ENCODE measurements around the gene SYNJ2.

SYNJ2 gene

GRCh38 chr6:158081657-158081935 is 99.9 kb downstream of the SYNJ2 start:
- no peak for DNase-seq (ENCODE audit: low read depth)
- H3K4me3 ChIP-seq (ENCODE audit: control insufficient read depth, low read depth, low read length) = no peak overlapping the region
- TF ChIP-seq CTCF (IDR thresholded peaks at IDR 0.05; ENCODE audit: control insufficient read depth, insufficient read depth, low read depth, low read length, missing control alignments) = no peak

GRCh38 chr6:158083455-158084325 is 102.0 kb downstream of the SYNJ2 start:
- no peak for TF ChIP-seq CTCF (IDR thresholded peaks at IDR 0.05; ENCODE audit: control insufficient read depth, insufficient read depth, low read depth, low read length, missing control alignments)
- H3K4me3 ChIP-seq (ENCODE audit: control insufficient read depth, low read depth, low read length) = no peak overlapping the region
- DNase-seq (ENCODE audit: low read depth) = no peak

- no peak for DNase-seq (ENCODE audit: low read depth)
- TF ChIP-seq CTCF (IDR thresholded peaks at IDR 0.05; ENCODE audit: control insufficient read depth, insufficient read depth, low read depth, low read length, missing control alignments) = no peak
These were observed 103.8 kb downstream of the SYNJ2 start for GRCh38 chr6:158085261-158086053.

GRCh38 chr6:158086054-158086503 is 104.4 kb downstream of the SYNJ2 start:
- TF ChIP-seq CTCF (IDR thresholded peaks at IDR 0.05; ENCODE audit: control insufficient read depth, insufficient read depth, low read depth, low read length, missing control alignments) = no peak
- H3K4me3 ChIP-seq (ENCODE audit: control insufficient read depth, low read depth, low read length) = no peak overlapping the region
- DNase-seq (ENCODE audit: low read depth) = no peak

More at GRCh38 chr6:158085261-158086053, 103.8 kb downstream of the SYNJ2 start:
- H3K4me3 ChIP-seq (ENCODE audit: control insufficient read depth, low read depth, low read length) = no peak overlapping the region

- no peak overlapping the region for H3K4me3 ChIP-seq (ENCODE audit: control insufficient read depth, low read depth, low read length)
- DNase-seq (ENCODE audit: low read depth) = peak; percentile 73
- TF ChIP-seq CTCF (IDR thresholded peaks at IDR 0.05; ENCODE audit: control insufficient read depth, insufficient read depth, low read depth, low read length, missing control alignments) = no peak
These were observed 105.0 kb downstream of the SYNJ2 start for GRCh38 chr6:158086504-158087223.

- no peak overlapping the region for H3K4me3 ChIP-seq (ENCODE audit: control insufficient read depth, low read depth, low read length)
- no peak for DNase-seq (ENCODE audit: low read depth)
- no peak for TF ChIP-seq CTCF (IDR thresholded peaks at IDR 0.05; ENCODE audit: control insufficient read depth, insufficient read depth, low read depth, low read length, missing control alignments)
These were observed 105.7 kb downstream of the SYNJ2 start for GRCh38 chr6:158087224-158087867.

Data from AG09309 (cell line).